Neural cell (in vitro differentiated cells): ENCODE measurements around the gene DST.

Experiments used
- CTCF ChIP-seq: fragments of 450-650 bp; IDR thresholded peaks from 2 replicates; pipeline ENCODE4 v1.5.1; 2014; ENCODE audit warnings: antibody characterized with exemption, mild to moderate bottlenecking, moderate library complexity; ENCODE audit not compliant: poor library complexity, severe bottlenecking
- EP300 ChIP-seq: fragments of 450-650 bp; conservative IDR thresholded peaks from 2 replicates; pipeline ENCODE4 v1.6.1; 2014; ENCODE audit warnings: antibody characterized with exemption, mild to moderate bottlenecking, moderate library complexity; ENCODE audit not compliant: poor library complexity, severe bottlenecking
- EZH2 ChIP-seq: fragments of 200-600, 300-800 bp; shearing (Covaris generic), sonication (generic); IDR thresholded peaks from 2 replicates; pipeline ENCODE4 v1.6.1; 2014; ENCODE audit warnings: antibody characterized with exemption, low read length, borderline replicate concordance, mild to moderate bottlenecking; ENCODE audit not compliant: insufficient read depth, poor library complexity, severe bottlenecking
- RAD21 ChIP-seq: fragments of 450-650 bp; conservative IDR thresholded peaks from 2 replicates; pipeline ENCODE4 v1.6.1; 2014; ENCODE audit warnings: antibody characterized with exemption, mild to moderate bottlenecking, moderate library complexity
- REST ChIP-seq: IDR thresholded peaks from 2 replicates; pipeline ENCODE4 v1.6.1; 2012; ENCODE audit warnings: borderline replicate concordance
- SMC3 ChIP-seq: fragments of 450-650 bp; conservative IDR thresholded peaks from 2 replicates; pipeline ENCODE4 v1.6.1; 2014; ENCODE audit warnings: antibody characterized with exemption, mild to moderate bottlenecking, moderate library complexity; ENCODE audit not compliant: poor library complexity
- TAF1 ChIP-seq: IDR thresholded peaks from 2 replicates; pipeline ENCODE4 v1.6.1; 2012; ENCODE audit warnings: low read depth

GRCh38 chr6:56435326-56435725 is 207.4 kb downstream of the DST start:
- TF ChIP-seq EZH2 (no peak), CTCF (no peak), EP300 (no peak), REST (no peak), TAF1 (no peak), RAD21 (no peak), SMC3 (no peak)
